Trophoblast cell (in vitro differentiated cells and primary cell): Measurements from ENCODE around the gene QKI.
"Not testable (repeated sequence)": the region's sequence is repeated elsewhere in the genome, so short reads cannot be mapped to it uniquely, and the experiment has no call there.

Source experiments
- DNase-seq, 2 donors: peaks; one replicate each; pipeline ENCODE4 v3.0.0-alpha.2; 2016
- H2AFZ ChIP-seq: 2 replicates; pipeline ENCODE4 v1.6.1; 2013; ENCODE audit warnings: low read length, moderate library complexity, mild to moderate bottlenecking; ENCODE audit not compliant: insufficient read depth, poor library complexity
- H2AK5ac ChIP-seq: 2 replicates; pipeline ENCODE4 v1.6.1; 2013; ENCODE audit warnings: mild to moderate bottlenecking, low read length
- H2BK120ac ChIP-seq: 2 replicates; pipeline ENCODE4 v1.6.1; 2013; ENCODE audit warnings: low read length, mild to moderate bottlenecking, moderate library complexity; ENCODE audit not compliant: insufficient read depth, poor library complexity
- H2BK12ac ChIP-seq: 2 replicates; pipeline ENCODE4 v1.6.1; 2013; ENCODE audit warnings: mild to moderate bottlenecking, low read length, moderate library complexity
- H2BK5ac ChIP-seq: 2 replicates; pipeline ENCODE4 v1.6.1; 2013; ENCODE audit warnings: low read length, low read depth, moderate library complexity, mild to moderate bottlenecking; ENCODE audit not compliant: poor library complexity
- H3K14ac ChIP-seq: 2 replicates; pipeline ENCODE4 v1.6.1; 2013; ENCODE audit warnings: mild to moderate bottlenecking, low read length
- H3K18ac ChIP-seq: 2 replicates; pipeline ENCODE4 v1.6.1; 2013; ENCODE audit warnings: mild to moderate bottlenecking, low read length
- H3K23ac ChIP-seq: 2 replicates; pipeline ENCODE4 v1.6.1; 2013; ENCODE audit warnings: low read length
- H3K27ac ChIP-seq: 2 replicates; pipeline ENCODE4 v1.5.1; 2013; ENCODE audit warnings: low read depth, mild to moderate bottlenecking, inconsistent platforms, low read length, moderate library complexity
- H3K27me3 ChIP-seq: 2 replicates; pipeline ENCODE4 v1.6.1; 2013; ENCODE audit warnings: inconsistent platforms, mild to moderate bottlenecking, low read length, moderate library complexity; ENCODE audit not compliant: insufficient read depth
- H3K36me3 ChIP-seq, 2 experiments: 1 replicate in 1 of 2; 2 replicates in 1 of 2; pipeline ENCODE4 v1.6.1; 2013; ENCODE audit warnings: low read length in 2 of 2, mild to moderate bottlenecking in 2 of 2, moderate library complexity in 1 of 2; ENCODE audit not compliant: insufficient read depth in 2 of 2, control insufficient read depth in 1 of 2
- H3K4ac ChIP-seq: 2 replicates; pipeline ENCODE4 v1.6.1; 2013; ENCODE audit warnings: low read depth, mild to moderate bottlenecking, low read length, moderate library complexity
- H3K4me1 ChIP-seq, 2 experiments: 1 replicate in 1 of 2; 2 replicates in 1 of 2; pipeline ENCODE4 v1.6.1; 2013; ENCODE audit warnings: low read length in 2 of 2, mild to moderate bottlenecking in 2 of 2, moderate library complexity in 1 of 2; ENCODE audit not compliant: insufficient read depth in 2 of 2, control insufficient read depth in 1 of 2
- H3K4me2 ChIP-seq: 2 replicates; pipeline ENCODE4 v1.6.1; 2013; ENCODE audit warnings: inconsistent platforms, mild to moderate bottlenecking, low read length, moderate library complexity
- H3K4me3 ChIP-seq: 2 replicates; pipeline ENCODE4 v1.5.1; 2013; ENCODE audit warnings: mild to moderate bottlenecking, low read depth, low read length, inconsistent platforms
- H3K79me1 ChIP-seq: one replicate; pipeline ENCODE4 v1.6.1; 2013; ENCODE audit warnings: low read length
- H3K79me2 ChIP-seq: 2 replicates; pipeline ENCODE4 v1.6.1; 2013; ENCODE audit warnings: low read length, mild to moderate bottlenecking; ENCODE audit not compliant: control insufficient read depth, insufficient read depth, poor library complexity
- H3K9ac ChIP-seq: 2 replicates; pipeline ENCODE4 v1.6.1; 2013; ENCODE audit warnings: mild to moderate bottlenecking, low read length
- H3K9me3 ChIP-seq: 2 replicates; pipeline ENCODE4 v1.6.1; 2013; ENCODE audit warnings: low read depth, mild to moderate bottlenecking, control low read depth, inconsistent platforms, low read length; ENCODE audit not compliant: insufficient read depth
- H4K12ac ChIP-seq: 2 replicates; pipeline ENCODE4 v1.6.1; 2013; ENCODE audit warnings: low read depth, mild to moderate bottlenecking, low read length, moderate library complexity
- H4K8ac ChIP-seq: 2 replicates; pipeline ENCODE4 v1.6.1; 2013; ENCODE audit warnings: low read depth, mild to moderate bottlenecking, low read length, moderate library complexity
- H4K91ac ChIP-seq: one replicate; pipeline ENCODE4 v1.6.1; 2013; ENCODE audit warnings: low read depth, mild to moderate bottlenecking, low read length, moderate library complexity
- WGBS: extraction: QIAGEN DNeasy Blood & Tissue Kit; methylation state at CpG from one replicate; pipeline ENCODE4 v1.1.7; 2013; ENCODE audit warnings: missing lambda C conversion rate; ENCODE audit not compliant: insufficient read length, insufficient coverage; ENCODE audit errors: extremely low coverage; 5-methylcytosine and 5-hydroxymethylcytosine counted together

The QKI gene

DNA sequence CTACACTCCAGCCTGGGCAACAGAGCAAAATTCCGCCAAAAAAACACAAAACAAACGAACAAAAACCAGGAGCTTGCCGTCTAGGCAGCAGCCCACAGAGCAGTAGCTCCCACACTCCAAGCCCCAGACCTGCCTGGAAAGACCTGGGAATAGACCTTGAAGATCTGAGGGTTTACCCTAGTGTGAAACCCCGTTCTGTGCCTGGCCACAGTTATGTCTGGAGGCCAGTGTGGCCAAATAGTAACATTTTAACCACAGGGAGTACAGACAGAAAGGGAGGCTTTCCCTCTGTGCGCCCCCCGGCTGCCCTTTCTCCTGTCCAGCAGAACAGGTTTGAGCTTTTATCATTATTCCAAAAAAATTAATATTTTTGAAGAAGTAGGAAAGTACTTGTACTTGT lies 172.4 kb downstream of the QKI start:
- H2AK5ac ChIP-seq: no peak overlapping the region
- H3K23ac ChIP-seq: no peak overlapping the region
- H2AFZ ChIP-seq: no peak overlapping the region
- H4K8ac ChIP-seq: no peak overlapping the region
- H3K18ac ChIP-seq: no peak overlapping the region
- peaks cover 0 to 8% of the 10 kb centered on the region in 2 experiments for H3K36me3 ChIP-seq
- H2BK5ac ChIP-seq: no peak overlapping the region
- no peak overlapping the region for H3K9ac ChIP-seq
- H4K91ac ChIP-seq: no peak overlapping the region
- no peaks in the 10 kb centered on the region for H3K27me3 ChIP-seq
- H2BK120ac ChIP-seq: no peak overlapping the region
- H2BK12ac ChIP-seq: no peak overlapping the region
- H3K4me3 ChIP-seq: no peak overlapping the region
- no peak for DNase-seq
- H4K12ac ChIP-seq: no peak overlapping the region
- H3K4ac ChIP-seq: no peak overlapping the region
- WGBS: no CpG with 5 or more reads among the region's 6 CpGs
- H3K27ac ChIP-seq: no peak overlapping the region
- no peaks in the 10 kb centered on the region for H3K4me1 ChIP-seq
- H3K9me3 ChIP-seq: peaks cover 2% of the 10 kb centered on the region
- no peak overlapping the region for H3K14ac ChIP-seq
- no peaks in the 10 kb centered on the region for H3K79me1 ChIP-seq
- H3K79me2 ChIP-seq: no peaks in the 10 kb centered on the region
- H3K4me2 ChIP-seq: no peak overlapping the region

DNA sequence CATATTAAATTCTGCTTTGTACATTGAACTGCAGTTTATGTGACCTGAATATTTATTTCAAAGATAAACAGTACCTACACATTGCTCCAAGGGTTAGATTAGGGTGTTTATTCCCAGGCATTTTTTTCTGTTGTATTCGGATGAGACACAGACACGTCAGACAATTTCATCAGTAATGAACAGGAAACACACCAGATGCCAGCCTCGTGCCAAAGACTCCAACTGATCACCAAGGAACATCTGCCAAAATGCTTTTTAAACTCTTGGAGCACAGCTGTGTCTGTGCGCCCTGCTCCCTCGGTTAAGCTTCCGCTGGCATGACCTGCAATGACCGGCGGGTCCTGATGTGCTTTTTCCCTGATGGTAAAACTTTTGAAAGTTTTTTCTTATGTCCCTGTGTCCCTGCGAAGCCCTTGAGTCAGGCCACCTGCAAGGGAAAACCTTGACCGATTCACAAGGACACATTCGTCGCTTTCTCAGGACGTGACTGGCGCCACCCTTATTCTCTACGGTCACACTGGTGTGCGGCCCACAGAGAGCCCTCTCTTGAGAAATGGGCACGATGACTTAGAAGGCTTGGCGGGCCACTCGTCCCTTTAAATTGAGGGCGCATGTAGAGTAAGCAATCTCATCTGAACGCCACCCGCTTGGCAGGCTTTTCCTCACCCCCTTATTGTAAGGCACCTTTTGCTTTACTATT lies 173.9 kb downstream of the QKI start:
- Histone ChIP-seq H2AK5ac (no peak overlapping the region), H2AFZ (no peak overlapping the region), H3K4me1 (no peaks in the 10 kb centered on the region), H3K14ac (no peak overlapping the region), H3K4me3 (no peak overlapping the region), H2BK12ac (no peak overlapping the region), H3K4me2 (no peak overlapping the region), H3K4ac (no peak overlapping the region), H4K8ac (no peak overlapping the region), H3K18ac (no peak overlapping the region), H4K12ac (no peak overlapping the region), H2BK120ac (no peak overlapping the region), H3K27me3 (no peaks in the 10 kb centered on the region), H3K9me3 (peaks cover 4% of the 10 kb centered on the region), H3K36me3 (peaks cover 0 to 8% of the 10 kb centered on the region in 2 experiments), H4K91ac (no peak overlapping the region), H3K9ac (no peak overlapping the region), H3K27ac (no peak overlapping the region), H3K79me1 (no peaks in the 10 kb centered on the region), H2BK5ac (no peak overlapping the region), H3K79me2 (no peaks in the 10 kb centered on the region), H3K23ac (no peak overlapping the region)
- DNase-seq: no peak
- no CpG with 5 or more reads among the region's 22 CpGs for WGBS

DNA sequence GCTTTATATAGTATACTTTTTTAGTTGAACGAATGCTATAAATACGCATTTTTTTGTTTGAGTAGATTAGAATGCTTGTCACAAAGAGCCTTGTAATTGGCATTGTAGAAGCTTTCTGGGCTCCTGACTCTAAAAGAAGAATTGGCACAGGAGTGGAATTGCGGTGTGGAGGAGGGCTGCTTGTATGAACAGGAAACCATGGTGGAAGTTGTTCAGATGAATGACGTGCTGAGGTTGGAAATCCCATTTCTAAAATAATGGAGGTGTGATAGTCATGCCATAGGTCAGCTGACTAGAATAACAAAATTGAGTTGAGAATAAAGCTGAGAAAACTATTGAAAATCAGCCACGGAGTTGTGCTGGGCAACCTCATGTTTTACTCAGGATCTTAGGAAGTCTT lies 174.9 kb downstream of the QKI start:
- H3K4ac ChIP-seq: no peak overlapping the region
- no peak overlapping the region for H3K18ac ChIP-seq
- no peaks in the 10 kb centered on the region for H3K79me2 ChIP-seq
- no peak overlapping the region for H2AFZ ChIP-seq
- H3K14ac ChIP-seq: no peak overlapping the region
- H3K4me1 ChIP-seq: no peaks in the 10 kb centered on the region
- H3K27me3 ChIP-seq: no peaks in the 10 kb centered on the region
- no peak overlapping the region for H2BK12ac ChIP-seq
- no peak overlapping the region for H3K9ac ChIP-seq
- H2AK5ac ChIP-seq: no peak overlapping the region
- no peak overlapping the region for H4K91ac ChIP-seq
- no peak overlapping the region for H2BK5ac ChIP-seq
- H3K27ac ChIP-seq: no peak overlapping the region
- H3K79me1 ChIP-seq: no peaks in the 10 kb centered on the region
- peaks cover 4% of the 10 kb centered on the region for H3K9me3 ChIP-seq
- no peak overlapping the region for H3K23ac ChIP-seq
- H4K12ac ChIP-seq: no peak overlapping the region
- H3K4me2 ChIP-seq: no peak overlapping the region
- H4K8ac ChIP-seq: no peak overlapping the region
- no peak overlapping the region for H3K4me3 ChIP-seq
- WGBS: no CpG with 5 or more reads among the region's 5 CpGs
- no peak overlapping the region for H2BK120ac ChIP-seq
- DNase-seq: no peak
- peaks cover 0 to 8% of the 10 kb centered on the region in 2 experiments for H3K36me3 ChIP-seq

GRCh38 chr6:163590132-163590531 lies 175.6 kb downstream of the QKI start:
- H3K79me2 ChIP-seq, H2AFZ ChIP-seq, H2BK120ac ChIP-seq, H3K23ac ChIP-seq, H3K36me3 ChIP-seq, H3K4me1 ChIP-seq, H4K8ac ChIP-seq, H3K4me2 ChIP-seq, H3K14ac ChIP-seq, H3K18ac ChIP-seq, H4K12ac ChIP-seq, H2BK5ac ChIP-seq, H3K4me3 ChIP-seq, H2AK5ac ChIP-seq, H2BK12ac ChIP-seq, H3K79me1 ChIP-seq, H3K27me3 ChIP-seq, DNase-seq, H4K91ac ChIP-seq, H3K27ac ChIP-seq, H3K9me3 ChIP-seq, H3K4ac ChIP-seq, H3K9ac ChIP-seq: not testable (repeated sequence)
- no CpG with 5 or more reads among the region's 9 CpGs for WGBS
